Osteoblast (primary cell): Measurements from ENCODE around the gene ABCB7. TPM values are rescaled to one million over a fixed set of nuclear protein-coding genes. Genes with fewer than 3 reads are reported as not detected.
"Not testable (repeated sequence)": the region's sequence is repeated elsewhere in the genome, so short reads cannot be mapped to it uniquely, and the experiment has no call there.

Source experiments
- DNase-seq: peaks from one replicate; pipeline ENCODE4 v3.0.0; 2011; ENCODE audit warnings: low spot score, mixed read lengths; ENCODE audit not compliant: insufficient read length; ENCODE audit errors: missing footprints
- H2AFZ ChIP-seq: 2 replicates; pipeline ENCODE4 v1.6.0; 2011; ENCODE audit warnings: mild to moderate bottlenecking, low read length
- H3K27ac ChIP-seq: 2 replicates; pipeline ENCODE4 v1.5.1; 2011; ENCODE audit warnings: mild to moderate bottlenecking, low read depth, low read length, moderate library complexity
- H3K27me3 ChIP-seq: 2 replicates; pipeline ENCODE4 v1.6.0; 2012; ENCODE audit warnings: mild to moderate bottlenecking, control low read depth, inconsistent platforms, low read length, moderate library complexity; ENCODE audit not compliant: insufficient read depth
- H3K36me3 ChIP-seq: 2 replicates; pipeline ENCODE4 v1.5.1; 2011; ENCODE audit warnings: mild to moderate bottlenecking, low read length, control low read depth, moderate library complexity; ENCODE audit not compliant: insufficient read depth
- H3K4me1 ChIP-seq: 2 replicates; pipeline ENCODE4 v1.5.1; 2011; ENCODE audit warnings: mild to moderate bottlenecking, low read length, control low read depth, moderate library complexity; ENCODE audit not compliant: insufficient read depth
- H3K4me2 ChIP-seq: 2 replicates; pipeline ENCODE4 v1.6.0; 2011; ENCODE audit warnings: mild to moderate bottlenecking, low read length; ENCODE audit not compliant: insufficient read depth
- H3K4me3 ChIP-seq: fragments of 200-600 bp; sonication (generic); 3 replicates; pipeline ENCODE4 v1.5.1; 2012; ENCODE audit warnings: mild to moderate bottlenecking, low read length, inconsistent platforms; ENCODE audit not compliant: insufficient read depth
- H3K79me2 ChIP-seq: 2 replicates; pipeline ENCODE4 v1.6.0; 2012; ENCODE audit warnings: mild to moderate bottlenecking, low read length, control low read depth, inconsistent platforms; ENCODE audit not compliant: insufficient read depth
- H3K9me3 ChIP-seq: 2 replicates; pipeline ENCODE4 v1.5.1; 2011; ENCODE audit warnings: low read depth, low read length, control low read depth
- H4K20me1 ChIP-seq: 2 replicates; pipeline ENCODE4 v1.6.0; 2012; ENCODE audit warnings: mild to moderate bottlenecking, low read length, control low read depth; ENCODE audit not compliant: insufficient read depth
- CTCF ChIP-seq: IDR thresholded peaks from 2 replicates; pipeline ENCODE4 v1.5.1; 2011; ENCODE audit warnings: mild to moderate bottlenecking, low read depth, low read length, moderate library complexity; ENCODE audit errors: extremely low read depth
- small RNA-seq: library from RNA; depleted of rRNA; stranded (forward); fragments of <200 nt; gene quantifications from one replicate; pipeline ENCODE3, GENCODE V24; 2012
- total RNA-seq: library from RNA; depleted of rRNA; stranded (reverse); fragments of >200 nt; gene quantifications from 2 replicates; pipeline ENCODE4 v1.2.3, GENCODE V29; 2012

ABCB7 gene
- total RNA-seq, 1 donor, result 28.2 TPM

GRCh38 chrX:75051047-75051446, 105.0 kb downstream of the ABCB7 start:
- no peaks in the 10 kb centered on the region for H3K36me3 ChIP-seq
- H4K20me1 ChIP-seq, result no peaks in the 10 kb centered on the region
- no peak overlapping the region for H3K4me3 ChIP-seq
- no peak overlapping the region for H3K27ac ChIP-seq
- no peaks in the 10 kb centered on the region for H3K9me3 ChIP-seq
- TF ChIP-seq CTCF, result no peak
- H3K4me1 ChIP-seq, result no peaks in the 10 kb centered on the region
- H3K4me2 ChIP-seq, result no peak overlapping the region
- no peak overlapping the region for H2AFZ ChIP-seq
- no peak for DNase-seq
- no peaks in the 10 kb centered on the region for H3K79me2 ChIP-seq
- no peaks in the 10 kb centered on the region for H3K27me3 ChIP-seq

- no peak overlapping the region for H3K4me3 ChIP-seq
- no peak overlapping the region for H3K4me2 ChIP-seq
These were observed 110.7 kb downstream of the ABCB7 start for GRCh38 chrX:75045369-75045768.

GRCh38 chrX:75044142-75044541, 111.9 kb downstream of the ABCB7 start:
- not testable (repeated sequence) for H3K27ac ChIP-seq, H4K20me1 ChIP-seq, H2AFZ ChIP-seq, H3K4me1 ChIP-seq, H3K79me2 ChIP-seq, H3K27me3 ChIP-seq, DNase-seq, H3K4me2 ChIP-seq, H3K9me3 ChIP-seq, H3K36me3 ChIP-seq, H3K4me3 ChIP-seq

More at GRCh38 chrX:75045369-75045768, 110.7 kb downstream of the ABCB7 start:
- Histone ChIP-seq H4K20me1 (no peaks in the 10 kb centered on the region), H3K36me3 (no peaks in the 10 kb centered on the region), H3K9me3 (no peaks in the 10 kb centered on the region), H2AFZ (no peak overlapping the region), H3K27ac (no peak overlapping the region), H3K27me3 (no peaks in the 10 kb centered on the region), H3K79me2 (no peaks in the 10 kb centered on the region), H3K4me1 (no peaks in the 10 kb centered on the region)
- no peak for DNase-seq
- no peak for TF ChIP-seq CTCF

- Histone ChIP-seq H3K36me3 (no peaks in the 10 kb centered on the region), H3K4me1 (no peaks in the 10 kb centered on the region), H3K9me3 (no peaks in the 10 kb centered on the region), H3K4me3 (no peak overlapping the region), H4K20me1 (no peaks in the 10 kb centered on the region), H3K4me2 (no peak overlapping the region), H3K27me3 (no peaks in the 10 kb centered on the region), H3K27ac (no peak overlapping the region), H3K79me2 (no peaks in the 10 kb centered on the region), H2AFZ (no peak overlapping the region)
- TF ChIP-seq CTCF, result peak; percentile 38
- no peak for DNase-seq
These were observed 117.2 kb downstream of the ABCB7 start for GRCh38 chrX:75038925-75039324.

Small RNA genes within 50 kb of the gene (small RNA-seq; reads per million reads assigned to genes)
- gene BUD31P2, result not detected
- not detected for gene RNU6-562P

Other genes starting within 250 kb of the ABCB7 start
- under 0.01 TPM in 1 of 2 replicates, not detected in the other for gene NEXMIF, start 230.8 kb downstream of the ABCB7 start, total RNA-seq
- 11.5 and 12.3 TPM in 2 replicates for gene UPRT, start 117.8 kb upstream of the ABCB7 start, total RNA-seq